ENCODE data around the gene NDRG3. TPM values are rescaled to one million over a fixed set of nuclear protein-coding genes. Genes with fewer than 3 reads are reported as not detected.

NDRG3 gene
- total RNA-seq, 2 experiments from 2014 or later, result 19.2 to 19.3 TPM

- intact Hi-C loops (cut with micrococcal nuclease), result no loop called here
- Mint-ChIP-seq H3K27ac (no peak overlapping the region), H3K4me3 (peak overlapping the region; percentile 83), H3K27me3 (no peaks in the 10 kb centered on the region), H3K9me3 (no peaks in the 10 kb centered on the region), H3K36me3 (ENCODE audit: low read depth) (no peaks in the 10 kb centered on the region), H3K4me1 (ENCODE audit: low read depth) (peaks cover 16% of the 10 kb centered on the region)
- no peak for ATAC-seq
- no peak for DNase-seq
- no peak for TF ChIP-seq CTCF (IDR thresholded peaks at IDR 0.05)
- POLR2A ChIA-PET, result interaction anchor here (1.1 to 2.4 kb wide), 5 partner anchors 8 to 139 kb away, joined by 3 to 7 read pairs (median 4); partner anchors contain the start of gene RAB5IF
- CTCF ChIA-PET, result interaction anchor here (0.9 to 2.9 kb wide), 10 partner anchors 9 to 259 kb away, joined by 3 to 18 read pairs (median 4); partner anchors contain the start of genes DSN1, RAB5IF and SLA2
Observed at GRCh38 chr20:36744764-36745191, 1.1 kb downstream of the NDRG3 start.

DNA sequence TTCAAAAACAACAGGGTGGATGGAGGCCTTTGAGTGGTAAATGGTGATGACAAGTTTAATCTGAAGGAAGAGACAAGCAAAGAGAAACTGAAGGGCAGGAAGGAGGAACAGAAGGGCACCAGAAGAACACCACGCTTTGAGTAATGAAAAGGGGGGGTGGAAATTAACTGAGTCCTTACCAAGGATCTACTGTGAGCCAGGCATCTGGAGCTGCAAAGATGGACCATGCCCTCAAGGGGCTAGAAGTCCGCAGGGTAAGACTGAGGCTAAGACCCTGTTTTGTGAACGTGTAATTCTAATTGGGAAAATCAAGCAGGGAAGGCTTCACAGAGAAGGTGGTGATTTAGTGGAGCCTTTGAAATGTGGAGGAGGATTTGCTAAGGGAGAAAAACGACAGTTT is 1.6 kb downstream of the NDRG3 start:
- H3K27ac Mint-ChIP-seq, result no peak overlapping the region
- DNase-seq, result no peak
- peak overlapping the region; percentile 45 for H3K4me3 Mint-ChIP-seq
- POLR2A ChIA-PET, result interaction anchor here (0.9 to 2.4 kb wide), 5 partner anchors 8 to 139 kb away, joined by 3 to 7 read pairs (median 4); partner anchors contain the start of gene RAB5IF
- intact Hi-C loops (cut with micrococcal nuclease), result no loop called here
- H3K36me3 Mint-ChIP-seq (ENCODE audit: low read depth), result no peaks in the 10 kb centered on the region
- no peaks in the 10 kb centered on the region for H3K9me3 Mint-ChIP-seq
- CTCF ChIA-PET, result interaction anchor here (0.9 to 2.9 kb wide), 11 partner anchors 8 to 258 kb away, joined by 3 to 18 read pairs (median 4); partner anchors contain the start of genes DSN1, RAB5IF and SLA2
- ATAC-seq, result no peak
- no peak for TF ChIP-seq CTCF (IDR thresholded peaks at IDR 0.05)
- no peaks in the 10 kb centered on the region for H3K27me3 Mint-ChIP-seq
- H3K4me1 Mint-ChIP-seq (ENCODE audit: low read depth), result peaks cover 16% of the 10 kb centered on the region

DNA sequence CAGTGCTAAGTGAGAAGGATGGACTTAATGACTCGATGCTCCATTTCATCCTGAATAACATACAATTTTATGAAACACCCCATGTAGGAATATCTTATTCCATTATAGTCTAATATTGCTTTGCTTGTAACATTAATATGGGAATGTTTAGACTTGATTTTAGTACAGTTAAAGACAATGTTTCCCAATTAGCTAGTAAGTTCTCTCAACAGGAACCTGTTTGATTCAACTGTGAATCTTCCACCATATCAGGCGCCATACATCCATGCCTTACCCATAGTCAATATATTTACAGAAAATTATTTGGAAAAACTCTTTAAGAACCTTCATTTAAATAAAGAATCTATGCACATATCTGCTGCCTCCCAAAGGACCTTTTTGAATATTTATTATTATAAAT is 3.3 kb downstream of the NDRG3 start:
- ChIA-PET POLR2A (no interaction called here), CTCF (interaction anchor here (1.6 to 2.9 kb wide), 3 partner anchors 13 to 32 kb away, joined by 5 to 18 read pairs (median 10); partner anchors contain the start of gene DSN1)
- DNase-seq (no peak), ATAC-seq (no peak)
- Mint-ChIP-seq H3K27me3 (no peaks in the 10 kb centered on the region), H3K27ac (no peak overlapping the region), H3K4me1 (ENCODE audit: low read depth) (peaks cover 16% of the 10 kb centered on the region), H3K4me3 (no peak overlapping the region), H3K9me3 (no peaks in the 10 kb centered on the region), H3K36me3 (ENCODE audit: low read depth) (no peaks in the 10 kb centered on the region)
- TF ChIP-seq CTCF (IDR thresholded peaks at IDR 0.05), result no peak
- intact Hi-C loops (cut with micrococcal nuclease), result no loop called here

GRCh38 chr20:36741072-36741471 is 4.8 kb downstream of the NDRG3 start:
- Mint-ChIP-seq H3K4me1 (ENCODE audit: low read depth) (peaks cover 16% of the 10 kb centered on the region), H3K4me3 (no peak overlapping the region), H3K27ac (no peak overlapping the region), H3K27me3 (no peaks in the 10 kb centered on the region), H3K36me3 (ENCODE audit: low read depth) (no peaks in the 10 kb centered on the region), H3K9me3 (no peaks in the 10 kb centered on the region)
- TF ChIP-seq CTCF (IDR thresholded peaks at IDR 0.05), result no peak
- ChIA-PET POLR2A (interaction anchor here (0.6 to 1.0 kb wide), 3 partner anchors 11 to 180 kb away, joined by 3 to 5 read pairs (median 4); no protein-coding TSS in a partner anchor), CTCF (interaction anchor here (1.1 to 1.9 kb wide), 5 partner anchors 11 to 128 kb away, joined by 3 to 10 read pairs (median 5); partner anchors contain the start of gene DSN1)
- ATAC-seq, result no peak
- DNase-seq, result no peak
- intact Hi-C loops (cut with micrococcal nuclease), result no loop called here

DNA sequence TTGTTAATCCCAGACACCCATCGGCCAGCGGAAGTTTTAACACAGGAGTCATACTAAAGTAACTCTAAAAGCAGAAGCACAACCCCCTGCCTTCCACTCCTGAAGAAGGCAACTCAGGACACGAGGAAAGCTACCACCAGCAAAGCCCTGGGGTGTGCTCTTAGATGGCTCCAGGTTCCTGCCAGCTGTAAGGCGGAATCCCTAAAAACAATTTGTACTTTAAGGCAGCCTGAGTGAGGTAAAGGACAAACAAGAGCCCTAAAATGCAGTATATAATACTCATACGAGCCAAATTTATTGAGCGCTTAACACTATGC is 8.7 kb downstream of the NDRG3 start:
- peaks cover 32% of the 10 kb centered on the region for H3K4me1 Mint-ChIP-seq (ENCODE audit: low read depth)
- no peak overlapping the region for H3K27ac Mint-ChIP-seq
- DNase-seq, result no peak
- no peaks in the 10 kb centered on the region for H3K27me3 Mint-ChIP-seq
- no peaks in the 10 kb centered on the region for H3K36me3 Mint-ChIP-seq (ENCODE audit: low read depth)
- ChIA-PET POLR2A (interaction anchor here (0.8 kb wide), 1 partner anchor 8 kb away, joined by 3 read pairs; no protein-coding TSS in a partner anchor), CTCF (interaction anchor here (1.0 to 2.2 kb wide), 4 partner anchors 17 to 338 kb away, joined by 3 to 8 read pairs (median 4); partner anchors contain the start of gene DSN1)
- H3K9me3 Mint-ChIP-seq, result no peaks in the 10 kb centered on the region
- no peak overlapping the region for H3K4me3 Mint-ChIP-seq
- intact Hi-C loops (cut with micrococcal nuclease), result no loop called here
- no peak for TF ChIP-seq CTCF (IDR thresholded peaks at IDR 0.05)
- no peak for ATAC-seq
